Subcutaneous adipose tissue (tissue), 4 donors: ENCODE data around the gene KRTAP5-6. TPM values are rescaled to one million over a fixed set of nuclear protein-coding genes. Genes with fewer than 3 reads are reported as not detected.

Experiments
- CTCF ChIP-seq: fragments of 450-650 bp; IDR thresholded peaks from one replicate; pipeline ENCODE4 v1.5.1; 2016; ENCODE audit warnings: low read depth, mild to moderate bottlenecking, control low read depth, antibody characterized with exemption, moderate library complexity
- total RNA-seq, 4 donors: library from RNA; depleted of rRNA; stranded (reverse); fragments of >200 nt; gene quantifications; one replicate each; pipeline ENCODE4 v1.1.0, GENCODE V29; 2016

The KRTAP5-6 gene
- total RNA-seq, 4 donors from 2014 or later: not detected

GRCh38 chr11:1706634-1707400 lies 9.8 kb downstream of the KRTAP5-6 start:
- TF ChIP-seq CTCF: no peak

GRCh38 chr11:1707751-1708150 lies 10.8 kb downstream of the KRTAP5-6 start:
- no peak for TF ChIP-seq CTCF

- no peak for TF ChIP-seq CTCF
Measured at GRCh38 chr11:1708716-1709115, 11.7 kb downstream of the KRTAP5-6 start.

- TF ChIP-seq CTCF: no peak
Measured at GRCh38 chr11:1714908-1715885, 18.2 kb downstream of the KRTAP5-6 start.

- TF ChIP-seq CTCF: no peak
Measured at GRCh38 chr11:1717745-1718144, 20.8 kb downstream of the KRTAP5-6 start.

- TF ChIP-seq CTCF: no peak
Measured at GRCh38 chr11:1718326-1718725, 21.3 kb downstream of the KRTAP5-6 start.

GRCh38 chr11:1719781-1720180 lies 22.8 kb downstream of the KRTAP5-6 start:
- TF ChIP-seq CTCF: no peak
